Measurements from ENCODE around the gene TENM4. TPM values are rescaled to one million over a fixed set of nuclear protein-coding genes. Genes with fewer than 3 reads are reported as not detected.

Gene TENM4
- polyA plus RNA-seq, 1 of the 3 experiments (the other 2 are of a cell fraction): 16.7 TPM

- no peaks in the 10 kb centered on the region for H3F3A ChIP-seq (replicated peaks; ENCODE audit: insufficient read depth)
- ChIA-PET CTCF (interaction anchor here (0.5 to 1.4 kb wide), 6 partner anchors 25 to 341 kb away, joined by 3 to 4 read pairs (median 3); no protein-coding TSS in a partner anchor), POLR2A (interaction anchor here (0.5 kb wide), 1 partner anchor 59 kb away, joined by 3 read pairs; no protein-coding TSS in a partner anchor)
- peak overlapping the region in 1 of 2 experiments; percentile 100; a peak in 2 of 4 replicates for H3K27ac ChIP-seq (ENCODE audit: low read depth in 2 of 2, low read length in 1 of 2)
- no peaks in the 10 kb centered on the region for H4K20me1 ChIP-seq (ENCODE audit: insufficient read depth)
- DNase-seq: no peak
- 90% methylated on average over 8 of the region's 8 CpGs for WGBS (ENCODE audit: low lambda C conversion rate)
- H3K9me3 ChIP-seq: no peaks in the 10 kb centered on the region
- H3K27me3 ChIP-seq (ENCODE audit: insufficient read depth): no peaks in the 10 kb centered on the region
- H2AFZ ChIP-seq (ENCODE audit: low read depth): no peak overlapping the region
- H3K9me2 ChIP-seq: no peaks in the 10 kb centered on the region
- H3K36me3 ChIP-seq (replicated peaks in 1 of 2; ENCODE audit: control insufficient read depth in 1 of 2, insufficient read depth in 2 of 2, low read length in 1 of 2): no peaks in the 10 kb centered on the region
- H3K4me3 ChIP-seq (ENCODE audit: low read depth in 2 of 2, low read length in 1 of 2): no peak overlapping the region
- TF ChIP-seq NRF1 (IDR thresholded peaks at IDR 0.05; ENCODE audit: low read depth, low read length) (no peak), ELF1 (IDR thresholded peaks at IDR 0.05) (no peak), NFIC (IDR thresholded peaks at IDR 0.05; ENCODE audit: borderline replicate concordance) (no peak), FOXJ3 (CRISPR knock-in tag; IDR thresholded peaks at IDR 0.05) (no peak)
- H3K4me1 ChIP-seq (ENCODE audit: control insufficient read depth in 1 of 2, insufficient read depth in 2 of 2, low read depth in 1 of 2, low read length in 1 of 2): peaks cover 13 to 51% of the 10 kb centered on the region in 2 experiments; a peak in 3 of 4 replicates
- no peak overlapping the region for H3K4me2 ChIP-seq
- H3K9ac ChIP-seq: no peak overlapping the region
- H3K79me2 ChIP-seq (ENCODE audit: insufficient read depth): no peaks in the 10 kb centered on the region
These were observed 454.5 kb downstream of the TENM4 start for GRCh38 chr11:78986305-78986704.

GRCh38 chr11:78985663-78986062 is 455.2 kb downstream of the TENM4 start:
- ChIA-PET CTCF (interaction anchor here (0.8 to 1.4 kb wide), 5 partner anchors 24 to 340 kb away, joined by 3 to 4 read pairs (median 3); no protein-coding TSS in a partner anchor), POLR2A (interaction anchor here (0.5 to 0.6 kb wide), 2 partner anchors 60 to 145 kb away, joined by 3 to 6 read pairs; no protein-coding TSS in a partner anchor)
- TF ChIP-seq RAD21 (IDR thresholded peaks at IDR 0.05; ENCODE audit: low read length) (0 out of 2 replicates have a peak, but pooled peaks have one; percentile 22), FOXM1 (IDR thresholded peaks at IDR 0.05; ENCODE audit: low read depth) (no peak), FOXJ3 (CRISPR knock-in tag; IDR thresholded peaks at IDR 0.05) (no peak), GATA2 (CRISPR knock-in tag; IDR thresholded peaks at IDR 0.05) (no peak), EZH2phosphoT487 (IDR thresholded peaks at IDR 0.05; ENCODE audit: borderline replicate concordance, low read depth) (no peak), SIN3A (IDR thresholded peaks at IDR 0.05; ENCODE audit: borderline replicate concordance, low read depth, low read length) (no peak), EP300 (IDR thresholded peaks at IDR 0.05; ENCODE audit: borderline replicate concordance in 1 of 2, low read depth in 1 of 2, low read length in 1 of 2) (no peak), USF2 (IDR thresholded peaks at IDR 0.05; ENCODE audit: borderline replicate concordance, low read depth, low read length) (no peak), CTCF (IDR thresholded peaks at IDR 0.05) (no peak), MXI1 (IDR thresholded peaks at IDR 0.05; ENCODE audit: low read depth, low read length) (no peak), RXRA (IDR thresholded peaks at IDR 0.05; ENCODE audit: borderline replicate concordance, low read depth) (peak; percentile 24; the same call in 1 of the 2 replicates), FOSL2 (IDR thresholded peaks at IDR 0.05; ENCODE audit: borderline replicate concordance, low read depth) (no peak), TAF1 (IDR thresholded peaks at IDR 0.05; ENCODE audit: borderline replicate concordance, low read depth, low read length) (no peak), JUND (IDR thresholded peaks at IDR 0.05) (no peak), NRF1 (IDR thresholded peaks at IDR 0.05; ENCODE audit: low read depth, low read length) (no peak)
- no peaks in the 10 kb centered on the region for H3K36me3 ChIP-seq (replicated peaks in 1 of 2; ENCODE audit: control insufficient read depth in 1 of 2, insufficient read depth in 2 of 2, low read length in 1 of 2)
- no peaks in the 10 kb centered on the region for H3K9me3 ChIP-seq
- H3K9me2 ChIP-seq: no peaks in the 10 kb centered on the region
- H2AFZ ChIP-seq (ENCODE audit: low read depth): no peak overlapping the region
- H3F3A ChIP-seq (replicated peaks; ENCODE audit: insufficient read depth): no peaks in the 10 kb centered on the region
- H3K4me1 ChIP-seq (ENCODE audit: control insufficient read depth in 1 of 2, insufficient read depth in 2 of 2, low read depth in 1 of 2, low read length in 1 of 2): peaks cover 13 to 53% of the 10 kb centered on the region in 2 experiments; a peak in 3 of 4 replicates
- no peaks in the 10 kb centered on the region for H4K20me1 ChIP-seq (ENCODE audit: insufficient read depth)
- DNase-seq: peak; percentile 20
- no peak overlapping the region for H3K9ac ChIP-seq
- H3K27me3 ChIP-seq (ENCODE audit: insufficient read depth): no peaks in the 10 kb centered on the region
- WGBS (ENCODE audit: low lambda C conversion rate): 33% methylated on average over 2 of the region's 3 CpGs
- no peaks in the 10 kb centered on the region for H3K79me2 ChIP-seq (ENCODE audit: insufficient read depth)
- H3K4me3 ChIP-seq (ENCODE audit: low read depth in 2 of 2, low read length in 1 of 2): no peak overlapping the region
- H3K27ac ChIP-seq (ENCODE audit: low read depth in 2 of 2, low read length in 1 of 2): peak overlapping the region in 1 of 2 experiments; percentile 100; a peak in 2 of 4 replicates
- no peak overlapping the region for H3K4me2 ChIP-seq

Data from SK-N-SH (cell line).